Activated CD8-positive, alpha-beta memory T cell treated with anti-CD3 and anti-CD28 coated beads for 36 hours (primary cell): ENCODE results near the gene CFAP299. TPM values are rescaled to one million over a fixed set of nuclear protein-coding genes. Genes with fewer than 3 reads are reported as not detected.
"Not testable (repeated sequence)": the region's sequence is repeated elsewhere in the genome, so short reads cannot be mapped to it uniquely, and the experiment has no call there.

Source experiments
- CTCF ChIA-PET: fragments of 350-600 bp; sonication (Branson Sonifier 250); formaldehyde crosslinking; loops from one replicate; lab custom pipeline; 2021; ENCODE audit warnings: antibody characterized with exemption; lab: Charles Lee
- POLR2A ChIA-PET: fragments of 350-600 bp; sonication (Branson Sonifier 250); formaldehyde crosslinking; loops from one replicate; lab custom pipeline; 2021; ENCODE audit warnings: antibody characterized with exemption; lab: Charles Lee
- total RNA-seq, 2 experiments: library from RNA; stranded (reverse); gene quantifications; one replicate each; pipeline ENCODE4 v1.2.3, GENCODE V29; 2021

The CFAP299 gene
- total RNA-seq, 2 experiments from 2014 or later = not detected

- ChIA-PET CTCF (no interaction called here), POLR2A (no interaction called here)
These were observed 12.8 kb upstream of the CFAP299 start for GRCh38 chr4:80322716-80323115.

DNA sequence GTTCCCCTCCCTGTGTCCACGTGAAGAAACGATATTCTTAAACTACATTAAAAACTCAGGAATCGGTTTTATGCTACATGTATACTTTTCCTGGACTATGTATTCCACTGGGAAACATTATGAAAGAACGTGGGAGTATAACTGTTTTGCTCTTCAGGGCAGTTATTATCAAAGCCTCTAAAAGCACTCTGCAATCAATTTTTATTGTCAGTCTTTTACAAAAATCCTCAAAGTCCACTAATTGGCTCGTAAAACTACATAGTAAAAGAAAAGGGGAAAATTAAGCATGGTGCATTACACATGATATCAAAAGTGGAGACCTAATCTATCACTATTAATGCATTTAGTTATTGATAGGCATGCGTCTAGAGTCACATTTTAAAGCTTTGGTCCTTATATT, 11.4 kb upstream of the CFAP299 start:
- ChIA-PET CTCF (no interaction called here), POLR2A (no interaction called here)

DNA sequence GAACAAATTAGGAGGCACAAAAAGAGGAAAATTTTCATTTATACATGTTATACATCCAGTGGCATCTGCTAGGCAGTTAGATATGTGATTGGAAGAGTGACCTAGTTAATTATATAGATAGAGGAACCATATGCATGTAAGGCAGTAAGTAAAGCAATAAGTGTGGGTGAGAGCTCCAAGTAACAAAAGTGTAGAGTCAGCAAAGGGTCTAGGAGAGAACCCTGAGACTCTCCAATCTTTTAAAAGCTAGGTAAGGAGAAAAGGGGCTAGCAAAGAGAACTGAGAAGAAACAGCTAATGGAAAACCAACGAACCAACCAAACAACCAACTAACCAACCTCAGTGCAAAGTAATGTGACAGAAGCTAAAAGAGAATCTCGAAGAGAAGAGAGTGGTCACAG, 3.8 kb upstream of the CFAP299 start:
- ChIA-PET POLR2A (interaction anchor here (0.5 kb wide), 1 partner anchor 129 kb away, joined by 3 read pairs; no protein-coding TSS in a partner anchor), CTCF (no interaction called here)

- ChIA-PET CTCF (interaction anchor here (0.6 kb wide), 1 partner anchor 886 kb away, joined by 3 read pairs; no protein-coding TSS in a partner anchor), POLR2A (no interaction called here)
These were observed 2.4 kb upstream of the CFAP299 start for GRCh38 chr4:80333121-80333520.

DNA sequence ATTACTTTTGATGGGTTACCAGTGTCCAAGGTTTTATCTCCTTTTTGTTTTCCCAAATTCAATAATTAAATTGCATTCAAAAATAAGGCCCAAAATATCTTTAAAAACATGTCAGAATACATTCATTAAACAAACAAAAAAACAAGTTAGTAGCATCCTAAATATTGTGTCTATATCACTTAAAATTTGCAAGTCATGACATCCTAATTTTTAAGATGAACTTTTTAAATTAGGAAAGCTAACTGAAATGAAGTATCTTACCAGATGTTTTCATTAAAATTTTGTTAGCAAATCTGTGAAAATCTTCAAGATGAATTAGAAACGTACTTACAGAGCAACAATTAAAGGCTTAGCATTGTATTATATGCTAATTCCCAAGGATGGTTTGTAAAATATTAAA, 962 bp upstream of the CFAP299 start:
- CTCF ChIA-PET = no interaction called here

DNA sequence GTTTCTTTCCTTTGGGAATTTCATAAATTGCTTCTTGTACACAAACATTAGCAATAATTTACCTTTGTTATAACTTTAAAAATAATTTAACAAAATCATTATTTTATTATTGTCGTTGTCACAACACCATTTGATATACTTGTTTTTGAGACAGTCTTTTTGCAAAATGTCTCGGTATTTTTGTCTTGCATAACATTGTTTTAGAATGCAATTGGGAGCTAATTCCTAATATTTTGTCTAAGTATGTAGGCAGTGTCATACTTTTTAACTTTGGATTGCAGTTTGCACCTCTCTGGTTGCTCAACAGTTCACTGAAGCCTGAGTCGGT, 340 bp upstream of the CFAP299 start:
- ChIA-PET CTCF (no interaction called here), POLR2A (no interaction called here)

More for the DNA sequence above, 962 bp upstream of the CFAP299 start:
- POLR2A ChIA-PET = no interaction called here

GRCh38 chr4:80336582-80336981, 1.1 kb downstream of the CFAP299 start:
- ChIA-PET CTCF (no interaction called here), POLR2A (no interaction called here)

- CTCF ChIA-PET = no interaction called here
- POLR2A ChIA-PET = no interaction called here
These were observed 4.5 kb downstream of the CFAP299 start for GRCh38 chr4:80340036-80340435.

DNA sequence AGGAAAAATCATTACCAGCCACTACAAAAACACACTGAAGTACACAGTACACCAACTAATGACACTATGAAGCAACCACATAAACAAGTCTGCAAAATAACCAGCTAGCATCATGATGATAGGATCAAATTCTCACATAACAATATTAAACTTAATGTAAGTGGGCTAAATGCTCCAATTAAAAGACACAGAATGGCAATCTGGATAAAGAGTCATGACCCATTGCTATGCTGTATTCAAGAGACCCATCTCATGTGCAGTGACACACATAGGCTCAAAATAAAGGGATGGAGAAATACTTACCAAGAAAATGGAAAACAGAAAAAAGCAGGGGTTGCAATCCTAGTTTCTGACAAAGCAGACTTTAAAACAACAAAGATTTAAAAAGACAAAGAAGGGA, 7.2 kb downstream of the CFAP299 start:
- POLR2A ChIA-PET = not testable (repeated sequence)

DNA sequence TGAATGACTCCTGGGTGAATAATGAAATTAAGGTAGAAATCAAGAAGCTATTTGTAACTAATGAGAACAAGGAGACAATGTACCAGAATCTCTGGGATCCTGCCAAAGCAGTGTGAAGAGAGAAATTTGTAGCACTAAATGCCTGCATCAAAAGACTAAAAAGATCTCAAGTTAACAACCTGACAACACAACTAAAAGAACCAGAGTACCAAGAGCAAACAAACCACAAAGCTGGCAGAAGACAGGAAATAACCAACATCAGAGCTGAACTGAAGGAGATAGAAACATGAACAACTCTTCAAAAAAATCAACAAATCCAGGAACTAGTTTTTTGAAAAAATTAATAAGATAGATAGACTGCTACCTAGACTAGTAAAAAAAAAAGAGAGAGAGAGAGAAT, 8.4 kb downstream of the CFAP299 start:
- CTCF ChIA-PET = no interaction called here
- POLR2A ChIA-PET = no interaction called here

More for the DNA sequence above, 7.2 kb downstream of the CFAP299 start:
- CTCF ChIA-PET = not testable (repeated sequence)

DNA sequence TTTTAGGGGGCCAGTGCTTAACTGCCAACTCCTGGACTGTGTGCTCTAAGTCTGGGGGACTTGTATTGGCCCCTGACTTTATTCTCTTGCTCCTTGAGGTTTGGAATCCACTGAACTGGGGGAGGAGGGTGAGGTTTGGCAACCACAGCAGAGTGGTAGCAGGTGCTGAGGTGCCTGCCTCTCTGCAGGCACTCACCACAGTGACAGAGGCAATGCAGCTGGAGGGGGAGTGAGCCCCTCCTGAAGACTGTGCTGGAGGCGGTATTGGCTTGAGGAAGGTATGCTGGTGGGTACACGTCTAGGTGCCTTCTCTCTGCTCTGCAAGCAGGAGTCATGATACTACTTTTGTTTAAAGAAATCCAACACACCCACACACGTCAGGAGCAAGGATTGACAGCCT, 24.6 kb downstream of the CFAP299 start:
- CTCF ChIA-PET = no interaction called here
- POLR2A ChIA-PET = no interaction called here

GRCh38 chr4:80360900-80361299, 25.4 kb downstream of the CFAP299 start:
- POLR2A ChIA-PET = no interaction called here
- CTCF ChIA-PET = no interaction called here

DNA sequence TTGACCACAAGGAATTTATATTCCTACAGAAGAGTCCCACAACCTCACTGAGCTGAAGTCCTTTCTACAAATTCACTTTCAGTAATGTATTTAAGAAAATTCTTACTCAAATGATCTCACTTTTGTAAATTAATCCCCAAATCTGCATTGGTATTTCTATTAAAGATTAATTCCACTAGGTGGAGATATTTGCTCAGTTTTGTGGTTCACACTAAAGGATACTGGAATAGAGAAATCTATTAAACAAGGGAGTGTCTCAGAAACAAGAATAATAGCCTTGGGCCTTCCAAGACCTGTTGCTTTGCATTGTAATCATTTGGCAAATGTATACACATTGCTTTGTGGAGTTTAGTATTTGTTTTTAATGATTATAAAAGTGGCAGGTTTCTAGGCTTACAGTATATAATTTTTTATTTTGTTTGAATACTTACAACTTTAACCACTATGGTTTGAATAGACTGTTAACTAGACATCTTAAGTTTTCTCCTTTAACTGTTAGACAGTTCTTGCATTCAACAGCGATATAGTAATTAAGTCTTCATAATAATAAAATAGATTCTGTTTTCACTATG, 25.9 kb downstream of the CFAP299 start:
- POLR2A ChIA-PET = no interaction called here
- CTCF ChIA-PET = no interaction called here

DNA sequence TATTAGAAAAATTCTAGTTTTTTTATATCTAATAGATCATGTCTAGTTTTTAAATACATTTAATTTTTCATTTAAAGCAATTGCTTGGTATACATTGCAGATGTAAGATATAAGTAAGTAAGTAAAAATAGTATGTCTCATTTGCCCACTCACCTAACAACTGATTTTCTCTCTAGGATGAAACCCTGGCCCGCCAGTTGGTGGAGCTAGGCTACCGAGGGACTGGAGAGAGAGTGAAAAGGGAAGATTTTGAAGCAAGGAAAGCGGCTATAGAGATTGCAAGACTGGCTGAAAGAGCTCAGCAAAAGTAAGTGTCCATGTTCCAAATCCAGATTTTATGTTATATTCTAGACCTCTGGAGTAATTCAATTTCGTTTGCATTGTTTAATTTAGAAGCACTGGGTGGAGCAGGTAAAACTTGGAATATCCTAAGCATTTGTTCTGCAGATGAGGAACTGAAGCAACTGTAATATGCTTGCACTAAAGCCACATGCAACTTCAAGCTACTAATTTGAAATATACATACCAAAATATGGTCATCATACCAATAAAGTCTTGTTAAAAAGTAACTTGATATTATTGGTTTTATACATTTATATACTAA, 27.1 kb downstream of the CFAP299 start:
- POLR2A ChIA-PET = no interaction called here
- CTCF ChIA-PET = no interaction called here

DNA sequence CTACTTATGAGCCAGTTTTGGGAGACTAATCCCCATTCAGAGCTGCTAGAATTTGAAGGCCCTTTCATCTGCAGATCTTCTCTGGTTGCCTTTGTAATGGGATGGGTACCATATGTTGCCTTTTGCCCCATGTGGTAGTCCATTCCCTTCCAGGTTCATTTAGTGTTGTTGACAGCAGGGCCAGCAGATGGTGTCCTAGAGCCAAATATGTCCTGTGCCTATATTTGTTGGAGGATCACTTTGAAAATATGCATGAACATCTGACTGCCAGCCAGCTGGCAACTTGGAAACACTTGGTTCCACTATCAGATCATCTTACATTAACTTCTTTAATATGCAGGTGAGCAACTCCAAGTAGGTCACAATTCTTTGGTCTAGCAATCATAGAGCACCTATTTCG, 30.4 kb downstream of the CFAP299 start:
- POLR2A ChIA-PET = no interaction called here
- CTCF ChIA-PET = interaction anchor here (0.7 to 1.2 kb wide), 3 partner anchors 21 to 674 kb away, joined by 3 read pairs; no protein-coding TSS in a partner anchor

DNA sequence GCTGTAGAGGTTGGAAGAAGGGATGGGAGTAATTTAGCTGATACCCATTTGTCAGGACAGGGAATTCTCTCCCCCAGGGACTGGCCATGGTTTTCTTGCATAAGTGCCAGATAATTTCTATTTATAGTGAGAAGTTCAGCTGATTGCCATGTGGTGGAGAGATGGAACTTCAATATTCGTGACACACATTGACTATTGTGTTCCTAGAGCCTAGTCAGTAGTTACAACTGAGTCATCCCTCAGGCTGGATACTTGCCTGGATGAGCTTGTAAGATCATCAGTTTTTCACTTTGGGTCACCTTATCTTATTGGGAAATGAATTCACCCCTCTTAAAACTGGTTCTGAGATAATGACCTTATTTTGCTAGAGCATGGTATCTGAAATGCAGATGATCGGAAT, 32.2 kb downstream of the CFAP299 start:
- ChIA-PET CTCF (no interaction called here), POLR2A (no interaction called here)

DNA sequence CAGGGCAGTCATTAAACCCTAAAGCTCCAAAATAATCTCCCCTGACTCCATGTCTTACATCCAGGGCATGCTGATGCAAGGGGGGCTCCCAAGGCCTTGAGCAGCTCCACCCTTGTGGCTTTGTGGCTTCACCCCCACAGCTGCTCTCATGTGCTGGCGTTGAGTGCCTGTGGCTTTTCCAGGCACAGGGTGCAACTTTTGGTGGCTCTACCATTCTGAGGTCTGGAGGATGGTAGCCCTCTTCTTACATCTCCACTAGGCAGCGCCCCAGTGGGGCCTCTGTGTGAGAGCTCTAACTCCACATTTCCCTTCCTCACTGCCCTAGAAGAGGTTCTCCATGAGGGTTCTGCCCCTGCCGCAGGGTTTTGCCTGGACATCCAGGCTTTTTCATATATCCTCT, 35.1 kb downstream of the CFAP299 start:
- ChIA-PET POLR2A (no interaction called here), CTCF (no interaction called here)

- POLR2A ChIA-PET = no interaction called here
These were observed 35.5 kb downstream of the CFAP299 start for GRCh38 chr4:80371046-80371445.

DNA sequence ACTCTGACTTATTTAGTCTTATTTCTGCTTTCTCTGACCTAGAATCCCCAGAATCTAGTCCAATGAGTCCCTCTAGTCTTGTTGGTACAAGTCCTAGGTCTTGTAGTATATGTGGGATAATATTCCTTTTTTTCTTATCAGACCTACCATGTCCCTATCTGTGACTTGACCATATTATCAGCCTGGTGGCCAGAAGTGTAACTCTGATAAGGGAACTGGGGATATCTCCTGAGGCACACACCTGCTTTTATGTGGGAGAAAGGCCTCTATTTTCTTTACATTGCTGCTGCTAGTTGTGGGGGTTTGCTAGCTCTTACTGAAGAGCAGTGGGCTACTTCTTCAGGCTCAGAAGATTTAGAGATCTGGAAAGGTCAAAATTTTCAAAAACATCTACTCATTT, 38.6 kb downstream of the CFAP299 start:
- CTCF ChIA-PET = no interaction called here
- POLR2A ChIA-PET = no interaction called here

More at GRCh38 chr4:80371046-80371445, 35.5 kb downstream of the CFAP299 start:
- CTCF ChIA-PET = no interaction called here

- ChIA-PET CTCF (no interaction called here), POLR2A (no interaction called here)
These were observed 46.7 kb downstream of the CFAP299 start for GRCh38 chr4:80382090-80382832.
